BLaER1 (cell line): ENCODE data around the gene CEP295NL.
A peak's percentile ranks its signal among the peaks of the same experiment; 100 is the strongest.

Experiments
- H3K27ac ChIP-seq: shearing (Covaris generic); formaldehyde crosslinking; 2 replicates; pipeline ENCODE4 v1.8.1; 2022
- H3K27me3 ChIP-seq: shearing (Covaris generic); formaldehyde crosslinking; 2 replicates; pipeline ENCODE4 v1.8.1; 2022
- H3K36me3 ChIP-seq: shearing (Covaris generic); formaldehyde crosslinking; 2 replicates; pipeline ENCODE4 v1.8.1; 2022
- H3K4me1 ChIP-seq: shearing (Covaris generic); formaldehyde crosslinking; 2 replicates; pipeline ENCODE4 v1.8.1; 2022
- H3K4me2 ChIP-seq: shearing (Covaris generic); formaldehyde crosslinking; 2 replicates; pipeline ENCODE4 v1.8.1; 2022
- H3K4me3 ChIP-seq: shearing (Covaris generic); formaldehyde crosslinking; 2 replicates; pipeline ENCODE4 v1.8.1; 2022
- H3K9ac ChIP-seq: shearing (Covaris generic); formaldehyde crosslinking; 2 replicates; pipeline ENCODE4 v1.8.1; 2022
- H3K9me3 ChIP-seq: shearing (Covaris generic); formaldehyde crosslinking; 2 replicates; pipeline ENCODE4 v1.8.1; 2022
- H4K20me1 ChIP-seq: shearing (Covaris generic); formaldehyde crosslinking; 2 replicates; pipeline ENCODE4 v1.8.1; 2022
- Cebpa-rat ChIP-seq: shearing (Covaris generic); IDR thresholded peaks from 2 replicates; pipeline ENCODE4 v1.8.1; 2022

CEP295NL gene

DNA sequence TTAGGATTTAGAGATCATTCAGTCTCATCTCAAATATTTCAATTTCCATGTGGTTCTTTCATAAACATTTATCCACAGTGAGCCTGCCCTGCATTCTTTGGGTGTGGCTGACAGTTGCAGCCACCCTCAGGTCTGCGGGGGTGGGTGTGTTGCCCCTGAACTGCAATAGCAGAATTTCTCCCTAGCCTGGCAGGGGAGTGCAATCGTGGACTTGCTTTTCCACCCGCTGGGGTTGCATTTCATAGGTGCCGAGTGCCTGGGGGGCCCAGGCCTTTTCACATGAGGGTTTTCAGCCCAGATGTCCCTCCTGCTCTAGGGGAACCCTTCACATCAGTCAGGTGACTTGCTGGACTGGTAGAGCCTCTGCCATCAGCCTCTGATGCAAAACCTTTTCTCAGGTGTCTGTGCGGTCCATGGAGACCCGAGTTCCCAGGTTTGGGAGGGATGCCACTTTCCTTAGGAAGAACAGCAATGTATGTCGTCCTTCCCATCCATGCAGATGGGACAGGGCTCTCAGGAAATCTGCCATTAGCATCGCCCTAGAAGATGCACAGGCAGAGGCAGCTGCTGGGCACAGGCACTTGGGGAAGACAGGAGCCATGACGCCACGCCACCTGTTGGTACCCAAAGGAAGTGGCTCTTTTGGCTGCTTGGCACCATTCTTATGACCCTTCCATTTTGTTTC, 60.0 kb downstream of the CEP295NL start:
- Histone ChIP-seq H3K9ac (no peak overlapping the region), H3K27me3 (no peaks in the 10 kb centered on the region), H3K4me1 (peaks cover 45% of the 10 kb centered on the region), H3K4me3 (no peak overlapping the region), H4K20me1 (peaks cover 25% of the 10 kb centered on the region), H3K9me3 (no peaks in the 10 kb centered on the region), H3K36me3 (peaks cover 8% of the 10 kb centered on the region), H3K4me2 (no peak overlapping the region), H3K27ac (no peak overlapping the region)
- TF ChIP-seq Cebpa-rat: no peak

GRCh38 chr17:78840780-78841611, 62.0 kb downstream of the CEP295NL start, which contains the start of gene USP36:
USP36 (minus strand) TSS chr17:78840814; CDS start chr17:78836363, 4,451 bp downstream.
- Histone ChIP-seq H4K20me1 (peaks cover 46% of the 10 kb centered on the region), H3K4me2 (peak within 1 kb of the TSS; percentile 86), H3K4me1 (peaks cover 47% of the 10 kb centered on the region), H3K9ac (peak within 1 kb of the TSS; percentile 92), H3K36me3 (peaks cover 28% of the 10 kb centered on the region), H3K27me3 (no peaks in the 10 kb centered on the region), H3K27ac (peak within 1 kb of the TSS; percentile 91), H3K4me3 (peak within 1 kb of the TSS; percentile 95), H3K9me3 (no peaks in the 10 kb centered on the region)
- peak; percentile 88 for TF ChIP-seq Cebpa-rat
